Measurements from ENCODE around the gene LAMTOR4. TPM values are rescaled to one million over a fixed set of nuclear protein-coding genes. Genes with fewer than 3 reads are reported as not detected.

LAMTOR4 gene
- total and polyA plus RNA-seq, 2 experiments from 2014 or later = 49.4 to 92.2 TPM

DNA sequence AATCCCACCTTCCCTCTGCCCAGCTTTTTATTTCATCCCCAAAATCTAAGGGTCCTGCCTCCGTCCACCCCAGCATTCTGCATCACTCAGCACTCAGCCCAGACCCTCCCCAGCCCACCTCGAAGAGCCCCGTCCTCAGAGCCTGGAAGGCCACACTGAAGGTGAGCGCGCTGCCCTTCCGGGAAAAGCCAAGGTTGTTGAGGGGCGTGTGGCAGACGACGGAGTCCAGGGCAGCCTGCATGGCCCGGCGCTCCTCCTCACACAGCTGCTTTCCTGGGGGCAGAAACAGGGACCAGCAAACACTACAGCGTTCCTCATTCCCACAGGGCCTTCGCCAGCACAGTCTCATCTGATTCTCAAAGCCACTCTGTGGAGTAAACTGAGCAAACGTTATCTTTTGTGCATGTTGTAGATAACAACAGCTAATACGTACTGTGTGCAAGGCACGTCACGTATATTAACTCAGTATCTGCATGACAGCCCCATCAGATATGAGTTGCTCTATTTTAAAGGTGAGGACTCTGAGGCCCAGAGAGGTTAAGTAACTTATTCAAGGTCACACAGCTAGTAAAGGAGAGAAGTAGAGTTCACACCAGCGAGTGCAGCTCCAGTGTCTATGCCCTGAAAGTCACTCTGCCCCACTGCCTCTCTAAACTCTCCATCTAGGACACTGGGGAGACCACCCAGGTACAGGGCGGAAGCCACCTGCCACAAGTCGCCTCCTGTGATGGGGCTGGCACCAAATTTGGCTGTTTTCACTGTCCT, 7.0 kb downstream of the LAMTOR4 start:
- TF ChIP-seq EZH2 (IDR thresholded peaks at IDR 0.05; ENCODE audit: insufficient read depth, poor library complexity, severe bottlenecking) = no peak
- TF ChIP-seq EZH2phosphoT487 (IDR thresholded peaks at IDR 0.05; ENCODE audit: insufficient read depth, low read depth) = no peak
- H3K4me1 ChIP-seq (ENCODE audit: insufficient read depth) = peaks cover 5% of the 10 kb centered on the region; the same call in 1 of the 2 replicates
- in situ Hi-C loops (cut with MboI) = no loop called here
- WGBS, 2 experiments (ENCODE audit: low coverage in 1 of 2, low lambda C conversion rate in 2 of 2, missing lambda C conversion rate in 2 of 2) = 85 to 89% methylated on average over 20 of the region's 20 CpGs
- H3K9ac ChIP-seq = no peak overlapping the region
- peaks cover 28% of the 10 kb centered on the region for H3K79me2 ChIP-seq (ENCODE audit: insufficient read depth)
- 0 out of 2 replicates have a peak, but pooled peaks cover 6% of the 10 kb centered on the region for H3F3A ChIP-seq (ENCODE audit: insufficient read depth)
- no peaks in the 10 kb centered on the region; the same call in 1 of the 2 replicates for H3K36me3 ChIP-seq (ENCODE audit: low read depth)
- no peaks in the 10 kb centered on the region for H3K27me3 ChIP-seq (replicated peaks; ENCODE audit: insufficient read depth)
- no peak overlapping the region for H2AFZ ChIP-seq
- H3K27ac ChIP-seq = no peak overlapping the region
- no peaks in the 10 kb centered on the region for H3K9me2 ChIP-seq (ENCODE audit: insufficient read depth)
- no peak overlapping the region for H3K4me3 ChIP-seq
- no peaks in the 10 kb centered on the region for H3K9me3 ChIP-seq (ENCODE audit: low read depth)
- DNase-seq = no peak
- no peak overlapping the region for H3K4me2 ChIP-seq (ENCODE audit: unreplicated experiment)
- no peaks in the 10 kb centered on the region; the same call in 1 of the 2 replicates for H4K20me1 ChIP-seq (ENCODE audit: insufficient read depth)

DNA sequence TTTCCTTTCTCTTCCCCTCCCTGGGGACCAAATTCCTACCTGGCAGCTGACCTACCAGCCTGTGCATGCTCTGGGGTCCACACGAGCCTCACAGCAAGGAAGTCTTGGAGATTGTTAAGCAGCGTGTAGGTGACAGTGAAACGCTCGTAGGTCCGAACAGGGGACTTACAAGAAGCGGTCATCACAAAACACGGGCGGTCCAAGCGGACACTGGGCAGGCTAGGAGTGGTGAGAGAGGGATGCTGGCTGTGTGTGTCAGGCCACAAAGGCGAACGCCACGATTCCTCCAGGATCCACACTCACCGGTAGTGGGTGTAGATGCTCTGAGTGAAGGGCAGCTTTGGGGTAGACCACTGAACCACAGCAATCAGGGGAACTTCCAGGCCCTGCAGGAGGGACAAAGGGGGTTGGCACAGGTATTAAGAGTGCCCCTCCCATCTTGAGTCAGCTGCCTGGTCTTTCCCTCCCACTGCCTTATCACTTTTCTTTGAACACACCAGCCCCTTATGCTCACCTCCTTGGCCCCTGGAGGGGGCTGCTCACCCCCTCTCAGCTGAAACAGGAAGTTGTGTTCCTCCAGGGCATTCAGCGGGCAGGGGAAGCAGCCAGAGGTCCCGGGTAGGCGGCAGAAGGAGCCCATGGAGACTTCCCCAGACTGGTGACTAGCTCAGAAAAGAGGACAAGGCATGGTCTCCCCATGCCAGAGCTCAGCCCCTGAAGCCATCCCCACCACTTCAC, 7.8 kb downstream of the LAMTOR4 start:
- Histone ChIP-seq H4K20me1 (ENCODE audit: insufficient read depth) (no peaks in the 10 kb centered on the region; the same call in 1 of the 2 replicates), H3K4me2 (ENCODE audit: unreplicated experiment) (no peak overlapping the region), H3K9ac (no peak overlapping the region; the same call in 1 of the 2 replicates), H3K4me1 (ENCODE audit: insufficient read depth) (peaks cover 5% of the 10 kb centered on the region; the same call in 1 of the 2 replicates), H3K9me3 (ENCODE audit: low read depth) (no peaks in the 10 kb centered on the region), H3K4me3 (no peak overlapping the region), H2AFZ (no peak overlapping the region), H3K27me3 (replicated peaks; ENCODE audit: insufficient read depth) (no peaks in the 10 kb centered on the region), H3F3A (ENCODE audit: insufficient read depth) (0 out of 2 replicates have a peak, but pooled peaks cover 6% of the 10 kb centered on the region), H3K79me2 (ENCODE audit: insufficient read depth) (peaks cover 23% of the 10 kb centered on the region; the same call in 1 of the 2 replicates), H3K36me3 (ENCODE audit: low read depth) (no peaks in the 10 kb centered on the region; the same call in 1 of the 2 replicates), H3K27ac (no peak overlapping the region), H3K9me2 (ENCODE audit: insufficient read depth) (no peaks in the 10 kb centered on the region)
- TF ChIP-seq EZH2 (IDR thresholded peaks at IDR 0.05; ENCODE audit: insufficient read depth, poor library complexity, severe bottlenecking) (no peak), EZH2phosphoT487 (IDR thresholded peaks at IDR 0.05; ENCODE audit: insufficient read depth, low read depth) (no peak)
- 86% methylated on average over 16 of the region's 16 CpGs for WGBS, 2 experiments (ENCODE audit: low coverage in 1 of 2, low lambda C conversion rate in 2 of 2, missing lambda C conversion rate in 2 of 2)
- DNase-seq = no peak
- in situ Hi-C loops (cut with MboI) = no loop called here

DNA sequence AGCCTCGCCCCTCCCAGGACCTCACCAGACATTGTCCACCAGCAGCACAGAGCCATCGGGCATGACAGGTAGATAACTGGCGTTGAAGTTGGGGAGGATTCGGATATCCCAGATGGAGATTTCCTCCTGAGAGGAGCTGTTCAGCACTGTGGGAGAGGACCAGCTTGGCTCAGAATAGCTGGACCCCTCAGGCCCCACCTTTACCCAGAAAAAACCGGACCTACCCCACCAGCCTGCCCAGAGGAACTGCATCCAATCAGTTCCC, 8.3 kb downstream of the LAMTOR4 start:
- WGBS, 2 experiments (ENCODE audit: low coverage in 1 of 2, low lambda C conversion rate in 2 of 2, missing lambda C conversion rate in 2 of 2) = 91 to 97% methylated on average over 5 of the region's 5 CpGs
- DNase-seq = no peak
- Histone ChIP-seq H3K36me3 (ENCODE audit: low read depth) (no peaks in the 10 kb centered on the region; the same call in 1 of the 2 replicates), H3K79me2 (ENCODE audit: insufficient read depth) (peaks cover 19% of the 10 kb centered on the region; the same call in 1 of the 2 replicates), H3K4me2 (ENCODE audit: unreplicated experiment) (peak overlapping the region; percentile 79), H3K9me3 (ENCODE audit: low read depth) (no peaks in the 10 kb centered on the region), H3K9ac (no peak overlapping the region; the same call in 1 of the 2 replicates), H3F3A (ENCODE audit: insufficient read depth) (0 out of 2 replicates have a peak, but pooled peaks cover 6% of the 10 kb centered on the region), H3K27me3 (replicated peaks; ENCODE audit: insufficient read depth) (no peaks in the 10 kb centered on the region), H3K27ac (no peak overlapping the region), H2AFZ (no peak overlapping the region), H4K20me1 (ENCODE audit: insufficient read depth) (no peaks in the 10 kb centered on the region; the same call in 1 of the 2 replicates), H3K4me1 (ENCODE audit: insufficient read depth) (peaks cover 5% of the 10 kb centered on the region; the same call in 1 of the 2 replicates), H3K9me2 (ENCODE audit: insufficient read depth) (no peaks in the 10 kb centered on the region), H3K4me3 (peak overlapping the region; percentile 97)
- TF ChIP-seq EZH2 (IDR thresholded peaks at IDR 0.05; ENCODE audit: insufficient read depth, poor library complexity, severe bottlenecking) (no peak), EZH2phosphoT487 (IDR thresholded peaks at IDR 0.05; ENCODE audit: insufficient read depth, low read depth) (no peak)
- in situ Hi-C loops (cut with MboI) = no loop called here
